Measurements from ENCODE around the gene FUZ.

DNA sequence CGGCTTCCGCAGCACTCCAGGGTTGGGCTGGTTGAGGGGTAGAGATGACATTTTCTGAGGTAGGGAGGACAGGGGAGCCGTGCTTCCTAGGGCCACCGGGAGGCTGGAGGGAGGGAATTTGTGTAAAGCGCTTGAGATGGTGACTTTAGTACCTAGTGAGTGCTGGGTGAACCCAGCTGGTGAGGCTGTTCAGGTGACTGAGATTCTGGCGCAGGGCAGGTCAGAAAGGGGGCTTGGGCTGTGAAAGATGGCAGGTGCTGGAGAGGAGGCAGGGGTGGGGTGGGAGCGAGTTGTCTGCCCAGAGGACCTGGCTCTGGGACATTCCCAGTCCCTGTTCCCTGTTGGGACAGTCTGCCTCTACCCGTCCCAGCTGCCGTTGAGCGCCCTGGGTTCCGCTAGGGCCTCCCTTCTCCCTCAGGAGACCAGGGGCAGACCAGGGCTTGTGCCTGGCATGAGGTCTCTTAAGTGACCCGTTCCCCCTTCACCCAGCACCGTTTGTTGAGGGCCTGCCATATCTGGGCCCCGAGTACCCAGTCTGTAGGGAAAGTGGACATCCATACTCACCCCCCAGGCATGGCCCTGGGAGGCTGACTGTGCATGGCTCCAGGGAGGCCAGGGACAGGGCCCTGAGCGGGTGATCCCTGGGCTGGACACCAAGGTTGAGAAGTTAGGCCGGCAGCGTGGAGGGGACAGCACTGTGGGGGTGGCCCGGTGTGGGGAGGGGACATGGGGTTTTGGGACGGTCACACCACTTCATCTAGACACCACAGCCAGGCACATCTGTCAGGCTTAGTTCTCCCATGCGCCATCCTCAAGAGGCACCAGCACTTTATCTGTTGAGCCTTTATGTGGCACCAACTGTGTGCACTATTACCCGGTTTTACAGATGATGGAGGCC is 42.8 kb upstream of the FUZ start:
- TF ChIP-seq, protein P1, sequence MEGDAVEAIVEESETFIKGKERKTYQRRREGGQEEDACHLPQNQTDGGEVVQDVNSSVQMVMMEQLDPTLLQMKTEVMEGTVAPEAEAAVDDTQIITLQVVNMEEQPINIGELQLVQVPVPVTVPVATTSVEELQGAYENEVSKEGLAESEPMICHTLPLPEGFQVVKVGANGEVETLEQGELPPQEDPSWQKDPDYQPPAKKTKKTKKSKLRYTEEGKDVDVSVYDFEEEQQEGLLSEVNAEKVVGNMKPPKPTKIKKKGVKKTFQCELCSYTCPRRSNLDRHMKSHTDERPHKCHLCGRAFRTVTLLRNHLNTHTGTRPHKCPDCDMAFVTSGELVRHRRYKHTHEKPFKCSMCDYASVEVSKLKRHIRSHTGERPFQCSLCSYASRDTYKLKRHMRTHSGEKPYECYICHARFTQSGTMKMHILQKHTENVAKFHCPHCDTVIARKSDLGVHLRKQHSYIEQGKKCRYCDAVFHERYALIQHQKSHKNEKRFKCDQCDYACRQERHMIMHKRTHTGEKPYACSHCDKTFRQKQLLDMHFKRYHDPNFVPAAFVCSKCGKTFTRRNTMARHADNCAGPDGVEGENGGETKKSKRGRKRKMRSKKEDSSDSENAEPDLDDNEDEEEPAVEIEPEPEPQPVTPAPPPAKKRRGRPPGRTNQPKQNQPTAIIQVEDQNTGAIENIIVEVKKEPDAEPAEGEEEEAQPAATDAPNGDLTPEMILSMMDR (IDR thresholded peaks at IDR 0.05): no peak
- no peak for TF ChIP-seq POLR2A (IDR thresholded peaks at IDR 0.05)

Measured in esophagus squamous epithelium (tissue), 4 donors.